Smooth muscle cell (in vitro differentiated cells): Measurements from ENCODE around the gene ZMYND8. TPM values are rescaled to one million over a fixed set of nuclear protein-coding genes. Genes with fewer than 3 reads are reported as not detected.

Experiments used
- DNase-seq: peaks from one replicate; lab custom pipeline; 2025; ENCODE audit not compliant: unreplicated experiment; lab: John Stamatoyannopoulos, UW
- H2AFZ ChIP-seq: fragments of 200-600 bp; sonication (generic); 2 replicates; pipeline ENCODE4 v1.6.0; 2016; ENCODE audit warnings: antibody characterized with exemption, low read depth, mild to moderate bottlenecking
- H3F3A ChIP-seq: fragments of 200-600 bp; sonication (generic); 2 replicates; pipeline ENCODE4 v1.6.0; 2017; ENCODE audit warnings: antibody characterized with exemption, low read depth
- H3K27ac ChIP-seq: fragments of 200-600 bp; sonication (generic); 2 replicates; pipeline ENCODE4 v1.5.1; 2016; ENCODE audit warnings: low read depth, mild to moderate bottlenecking
- H3K27me3 ChIP-seq: fragments of 200-600 bp; sonication (generic); 2 replicates; pipeline ENCODE4 v1.6.1; 2016; ENCODE audit warnings: low read depth, mild to moderate bottlenecking
- H3K36me3 ChIP-seq: fragments of 200-600 bp; sonication (generic); 2 replicates; pipeline ENCODE4 v1.5.1; 2016; ENCODE audit warnings: low read depth
- H3K4me1 ChIP-seq: fragments of 200-600 bp; sonication (generic); 2 replicates; pipeline ENCODE4 v1.5.1; 2016; ENCODE audit warnings: low read depth
- H3K4me2 ChIP-seq: fragments of 200-600 bp; sonication (generic); 2 replicates; pipeline ENCODE4 v1.6.0; 2016; ENCODE audit warnings: mild to moderate bottlenecking
- H3K4me3 ChIP-seq: fragments of 200-600 bp; sonication (generic); 2 replicates; pipeline ENCODE4 v1.5.1; 2016; ENCODE audit warnings: mild to moderate bottlenecking
- H3K79me2 ChIP-seq: fragments of 200-600 bp; sonication (generic); 2 replicates; pipeline ENCODE4 v1.6.0; 2016; ENCODE audit warnings: low read depth, mild to moderate bottlenecking
- H3K9ac ChIP-seq: fragments of 200-600 bp; sonication (generic); 2 replicates; pipeline ENCODE4 v1.6.0; 2016; ENCODE audit warnings: low read depth
- H3K9me3 ChIP-seq: fragments of 200-600 bp; sonication (generic); replicated peaks from 2 replicates; pipeline ENCODE4 v1.5.1; 2016; ENCODE audit warnings: low read depth
- H4K20me1 ChIP-seq: fragments of 200-600 bp; sonication (generic); 2 replicates; pipeline ENCODE4 v1.6.0; 2016; ENCODE audit warnings: low read depth
- WGBS: methylation state at CpG from one replicate; pipeline ENCODE4 v1.1.7; 2016; ENCODE audit warnings: low lambda C conversion rate; 5-methylcytosine and 5-hydroxymethylcytosine counted together
- polyA plus RNA-seq: library from polyadenylated mRNA; unstranded; fragments of >200 nt; fragmentation: Nextera tagmentation; extraction: Ambion mirVana; gene quantifications from 2 replicates; pipeline ENCODE4 v1.2.1, GENCODE V29; 2016
- total RNA-seq: library from RNA; depleted of rRNA; stranded (reverse); fragments of >200 nt; gene quantifications from 2 replicates; pipeline ENCODE4 v1.2.3, GENCODE V29; 2014
- TF ChIP-seq, protein P1 (sequence below): fragments of 200-600 bp; sonication (generic); IDR thresholded peaks from 2 replicates; pipeline ENCODE4 v1.5.1; 2017; ENCODE audit warnings: borderline replicate concordance, mild to moderate bottlenecking, antibody characterized with exemption; ENCODE audit not compliant: insufficient read depth, poor library complexity, severe bottlenecking

Gene ZMYND8
- total and polyA plus RNA-seq, 2 experiments from 2014 or later, result 15.2 to 24.1 TPM

DNA sequence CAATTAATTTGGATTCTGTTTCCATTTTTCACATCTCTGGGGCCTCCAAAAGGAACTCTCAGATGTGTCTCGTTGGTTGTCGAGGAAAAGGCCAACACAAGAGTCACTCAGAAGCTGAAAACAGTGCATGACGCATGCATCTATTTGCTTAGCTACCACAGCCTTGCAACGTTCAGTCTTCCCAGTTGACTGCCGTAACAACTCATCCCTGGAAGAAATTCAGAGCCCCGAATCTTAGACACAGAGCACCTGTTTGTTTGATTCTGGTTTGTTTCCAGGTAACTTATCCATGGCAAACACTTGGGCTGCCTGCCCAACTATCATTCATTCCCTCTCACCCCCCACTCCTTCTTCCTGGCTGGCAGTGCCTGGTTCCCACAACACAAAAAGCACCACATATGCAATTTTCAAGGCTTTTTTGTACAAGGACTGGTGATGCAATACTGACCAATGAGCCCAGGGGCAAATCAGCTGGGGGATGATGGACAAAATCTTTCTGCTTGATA is 60.5 kb downstream of the ZMYND8 start:
- H3K4me1 ChIP-seq, result peaks cover 3% of the 10 kb centered on the region
- peaks cover 23% of the 10 kb centered on the region for H3K36me3 ChIP-seq
- H3K4me2 ChIP-seq, result no peak overlapping the region
- H2AFZ ChIP-seq, result no peak overlapping the region
- no peak overlapping the region for H3K27ac ChIP-seq
- H3F3A ChIP-seq, result peaks cover 8% of the 10 kb centered on the region
- H3K4me3 ChIP-seq, result no peak overlapping the region
- no peak overlapping the region for H3K9ac ChIP-seq
- WGBS, result 90% methylated on average over 6 of the region's 6 CpGs
- peaks cover 43% of the 10 kb centered on the region for H3K79me2 ChIP-seq
- H3K9me3 ChIP-seq, result no peaks in the 10 kb centered on the region
- H4K20me1 ChIP-seq, result no peaks in the 10 kb centered on the region
- no peaks in the 10 kb centered on the region for H3K27me3 ChIP-seq
- no peak for DNase-seq
- TF ChIP-seq, protein P1, sequence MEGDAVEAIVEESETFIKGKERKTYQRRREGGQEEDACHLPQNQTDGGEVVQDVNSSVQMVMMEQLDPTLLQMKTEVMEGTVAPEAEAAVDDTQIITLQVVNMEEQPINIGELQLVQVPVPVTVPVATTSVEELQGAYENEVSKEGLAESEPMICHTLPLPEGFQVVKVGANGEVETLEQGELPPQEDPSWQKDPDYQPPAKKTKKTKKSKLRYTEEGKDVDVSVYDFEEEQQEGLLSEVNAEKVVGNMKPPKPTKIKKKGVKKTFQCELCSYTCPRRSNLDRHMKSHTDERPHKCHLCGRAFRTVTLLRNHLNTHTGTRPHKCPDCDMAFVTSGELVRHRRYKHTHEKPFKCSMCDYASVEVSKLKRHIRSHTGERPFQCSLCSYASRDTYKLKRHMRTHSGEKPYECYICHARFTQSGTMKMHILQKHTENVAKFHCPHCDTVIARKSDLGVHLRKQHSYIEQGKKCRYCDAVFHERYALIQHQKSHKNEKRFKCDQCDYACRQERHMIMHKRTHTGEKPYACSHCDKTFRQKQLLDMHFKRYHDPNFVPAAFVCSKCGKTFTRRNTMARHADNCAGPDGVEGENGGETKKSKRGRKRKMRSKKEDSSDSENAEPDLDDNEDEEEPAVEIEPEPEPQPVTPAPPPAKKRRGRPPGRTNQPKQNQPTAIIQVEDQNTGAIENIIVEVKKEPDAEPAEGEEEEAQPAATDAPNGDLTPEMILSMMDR, result no peak

DNA sequence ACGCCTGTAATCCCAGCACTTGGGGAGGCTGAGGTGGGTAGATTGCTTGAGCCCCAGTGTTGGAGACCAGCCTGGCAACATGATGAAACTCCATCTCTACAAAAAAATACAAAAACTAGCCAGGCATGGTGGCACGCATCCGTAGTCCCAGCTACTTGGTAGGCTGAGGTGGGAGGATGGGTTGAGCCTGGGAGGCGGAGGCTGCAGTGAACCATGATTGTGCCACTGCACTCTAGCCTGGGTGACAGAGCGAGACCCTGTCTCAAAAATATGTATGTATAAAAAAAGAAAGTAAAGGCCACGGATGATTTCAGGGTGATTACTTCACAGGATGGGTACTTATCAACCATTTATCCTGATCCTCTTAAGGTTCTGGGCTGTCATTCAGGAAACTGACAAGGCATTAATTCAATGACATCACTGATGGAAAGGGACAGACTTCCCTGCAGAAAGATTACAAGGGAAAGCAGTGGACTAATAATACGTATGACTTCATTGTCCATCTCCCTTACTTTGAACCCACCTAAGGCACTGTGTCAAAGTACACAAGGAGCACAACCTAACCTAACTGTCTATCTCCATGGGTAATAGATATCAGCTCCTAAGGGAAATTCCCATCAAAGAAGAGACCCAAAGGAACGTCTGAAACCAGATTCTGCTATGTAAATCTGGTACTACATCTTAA is 61.2 kb downstream of the ZMYND8 start:
- TF ChIP-seq, protein P1, result no peak
- Histone ChIP-seq H3K79me2 (peaks cover 36% of the 10 kb centered on the region), H4K20me1 (no peaks in the 10 kb centered on the region), H3K4me1 (peaks cover 2% of the 10 kb centered on the region), H3F3A (peaks cover 8% of the 10 kb centered on the region), H3K9me3 (no peaks in the 10 kb centered on the region), H3K27me3 (no peaks in the 10 kb centered on the region), H3K9ac (no peak overlapping the region), H3K4me3 (no peak overlapping the region), H3K4me2 (no peak overlapping the region), H3K27ac (no peak overlapping the region), H2AFZ (no peak overlapping the region), H3K36me3 (peaks cover 25% of the 10 kb centered on the region)
- DNase-seq, result no peak
- WGBS, result 96% methylated on average over 8 of the region's 8 CpGs

DNA sequence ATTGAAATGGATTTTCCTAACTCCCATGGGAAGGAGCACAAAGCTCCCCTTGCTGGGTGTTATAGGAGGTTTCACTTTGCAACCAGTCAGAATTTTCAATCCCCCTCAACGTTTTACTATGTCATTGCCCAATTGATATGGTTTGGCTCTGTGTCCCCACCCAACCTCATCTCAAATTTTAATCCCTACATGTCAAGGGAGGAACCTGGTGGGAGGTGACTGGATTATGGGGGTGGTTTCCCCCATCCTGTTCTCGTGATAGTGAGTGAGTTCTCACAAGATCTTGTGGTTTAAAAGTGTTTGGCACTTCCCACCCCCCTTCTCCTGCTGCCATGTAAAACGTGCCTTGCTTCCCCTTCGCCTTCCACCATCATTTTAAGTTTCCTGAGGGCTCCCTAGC is 62.9 kb downstream of the ZMYND8 start:
- H3K79me2 ChIP-seq, result peaks cover 27% of the 10 kb centered on the region
- 83% methylated on average over 4 of the region's 4 CpGs for WGBS

More for the DNA sequence above, 62.9 kb downstream of the ZMYND8 start:
- Histone ChIP-seq H4K20me1 (no peaks in the 10 kb centered on the region), H3K9ac (no peak overlapping the region), H3K4me3 (no peak overlapping the region), H2AFZ (no peak overlapping the region), H3F3A (peaks cover 8% of the 10 kb centered on the region), H3K27me3 (no peaks in the 10 kb centered on the region), H3K36me3 (peaks cover 25% of the 10 kb centered on the region), H3K27ac (no peak overlapping the region), H3K4me1 (no peaks in the 10 kb centered on the region), H3K9me3 (no peaks in the 10 kb centered on the region), H3K4me2 (no peak overlapping the region)
- no peak for DNase-seq
- TF ChIP-seq, protein P1, result no peak
